GM18951 (cell line): Measurements from ENCODE around the gene HTR7.

Experiments used
- POLR2A ChIP-seq: IDR thresholded peaks from 4 replicates; pipeline ENCODE4 v1.6.1; 2011; ENCODE audit warnings: mild to moderate bottlenecking; ENCODE audit not compliant: insufficient read length, insufficient read depth; ENCODE audit errors: extremely low read depth
- in situ Hi-C: fragments of 300-500 bp; cut with MboI; formaldehyde crosslinking; loops from one replicate; pipeline ENCODE4 v1.12.0; 2022; ENCODE audit warnings: low sequenced_read_pairs, mixed read lengths, inconsistent platforms; ENCODE audit not compliant: unreplicated experiment

HTR7 gene

GRCh38 chr10:90857635-90858460 lies at the start of gene HTR7:
Gene HTR7, minus strand, starts transcription at chr10:90858039. Its CDS starts 368 bp downstream, at chr10:90857671.
- TF ChIP-seq POLR2A, result no peak
- in situ Hi-C loops, result loop anchor here (25.0 kb wide), 1 partner anchor 1071 kb away; no protein-coding TSS in a partner anchor

- in situ Hi-C loops, result loop anchor here (25.0 kb wide), 1 partner anchor 1006 kb away; the partner anchor contains the start of genes BTAF1 and FGFBP3
- no peak for TF ChIP-seq POLR2A
Observed at GRCh38 chr10:90906596-90906995, 48.8 kb upstream of the HTR7 start.

GRCh38 chr10:90905925-90906324 lies 48.1 kb upstream of the HTR7 start:
- no peak for TF ChIP-seq POLR2A
- in situ Hi-C loops, result loop anchor here (25.0 kb wide), 1 partner anchor 1006 kb away; the partner anchor contains the start of genes BTAF1 and FGFBP3

- in situ Hi-C loops, result loop anchor here (10.0 to 25.0 kb wide), 2 partner anchors 368 to 515 kb away; partner anchors contain the start of gene HECTD2
Observed at GRCh38 chr10:90896916-90897315, 39.1 kb upstream of the HTR7 start.

- in situ Hi-C loops, result loop anchor here (10.0 to 25.0 kb wide), 2 partner anchors 372 to 519 kb away; partner anchors contain the start of gene HECTD2
- no peak for TF ChIP-seq POLR2A
Observed at GRCh38 chr10:90893190-90893589, 35.4 kb upstream of the HTR7 start.

- in situ Hi-C loops, result loop anchor here (10.0 to 25.0 kb wide), 2 partner anchors 374 to 522 kb away; partner anchors contain the start of gene HECTD2
- TF ChIP-seq POLR2A, result no peak
Observed at GRCh38 chr10:90890347-90890746, 32.5 kb upstream of the HTR7 start.

GRCh38 chr10:90889636-90890035 lies 31.8 kb upstream of the HTR7 start:
- in situ Hi-C loops, result loop anchor here (10.0 to 25.0 kb wide), 2 partner anchors 375 to 523 kb away; partner anchors contain the start of gene HECTD2
- no peak for TF ChIP-seq POLR2A

- in situ Hi-C loops, result loop anchor here (25.0 kb wide), 1 partner anchor 524 kb away; the partner anchor contains the start of gene HECTD2
- no peak for TF ChIP-seq POLR2A
Observed at GRCh38 chr10:90888387-90888786, 30.5 kb upstream of the HTR7 start.

GRCh38 chr10:90887555-90887954 lies 29.7 kb upstream of the HTR7 start:
- TF ChIP-seq POLR2A, result no peak
- in situ Hi-C loops, result loop anchor here (25.0 kb wide), 1 partner anchor 525 kb away; the partner anchor contains the start of gene HECTD2

GRCh38 chr10:90885176-90885575 lies 27.3 kb upstream of the HTR7 start:
- in situ Hi-C loops, result loop anchor here (25.0 kb wide), 1 partner anchor 527 kb away; the partner anchor contains the start of gene HECTD2
- TF ChIP-seq POLR2A, result no peak

GRCh38 chr10:90884431-90884830 lies 26.6 kb upstream of the HTR7 start:
- in situ Hi-C loops, result loop anchor here (25.0 kb wide), 1 partner anchor 528 kb away; the partner anchor contains the start of gene HECTD2

GRCh38 chr10:90880059-90880719 lies 22.4 kb upstream of the HTR7 start:
- in situ Hi-C loops, result loop anchor here (25.0 kb wide), 1 partner anchor 532 kb away; the partner anchor contains the start of gene HECTD2

More at GRCh38 chr10:90884431-90884830, 26.6 kb upstream of the HTR7 start:
- no peak for TF ChIP-seq POLR2A

- TF ChIP-seq POLR2A, result no peak
- in situ Hi-C loops, result loop anchor here (25.0 kb wide), 1 partner anchor 533 kb away; the partner anchor contains the start of gene HECTD2
Observed at GRCh38 chr10:90879062-90879461, 21.2 kb upstream of the HTR7 start.
